Measurements from ENCODE around the gene DGUOK. TPM values are rescaled to one million over a fixed set of nuclear protein-coding genes. Genes with fewer than 3 reads are reported as not detected.

DGUOK gene
- total and polyA plus RNA-seq, 12 donors, result 40.0 to 112 (median 60.0) TPM

GRCh38 chr2:74000666-74001065, 74.0 kb downstream of the DGUOK start:
- peaks cover 10 to 22% of the 10 kb centered on the region in 2 donors for H3K4me1 ChIP-seq (replicated peaks in 1 of 2)
- H3K4me3 ChIP-seq, result no peak overlapping the region
- no peak overlapping the region for H3K27ac ChIP-seq
- WGBS, 4 donors, result 73 to 88% (median 82%) methylated on average over 5 of the region's 5 CpGs
- no peak for DNase-seq
- intact Hi-C loops (cut with DNase I), result no loop called here
- no peaks in the 10 kb centered on the region for H3K27me3 ChIP-seq
- H3K36me3 ChIP-seq (replicated peaks in 1 of 2), result no peaks in the 10 kb centered on the region
- no peak for TF ChIP-seq CTCF (IDR thresholded peaks at IDR 0.05)
- TF ChIP-seq POLR2A (IDR thresholded peaks at IDR 0.05), result no peak
- H3K9me3 ChIP-seq (replicated peaks in 1 of 3), result no peaks in the 10 kb centered on the region

- intact Hi-C loops (cut with DNase I), result no loop called here
- Histone ChIP-seq H3K27me3 (no peaks in the 10 kb centered on the region), H3K9me3 (replicated peaks in 1 of 3) (no peaks in the 10 kb centered on the region), H3K4me3 (no peak overlapping the region), H3K36me3 (replicated peaks in 1 of 2) (no peaks in the 10 kb centered on the region), H3K27ac (no peak overlapping the region), H3K4me1 (replicated peaks in 1 of 2) (peaks cover 10 to 24% of the 10 kb centered on the region in 2 donors)
- 72 to 92% (median 89%) methylated on average over 1 to 4 of the region's 4 CpGs for WGBS, 4 donors
- DNase-seq, result no peak
- no peak for TF ChIP-seq POLR2A (IDR thresholded peaks at IDR 0.05)
- no peak for TF ChIP-seq CTCF (IDR thresholded peaks at IDR 0.05)
Measured at GRCh38 chr2:74001121-74001520, 74.4 kb downstream of the DGUOK start.

- peak overlapping the region in 1 of 5 donors; percentile 72 for H3K27ac ChIP-seq
- H3K9me3 ChIP-seq (replicated peaks in 1 of 3), result no peaks in the 10 kb centered on the region
- DNase-seq, result no peak
- no peaks in the 10 kb centered on the region for H3K36me3 ChIP-seq (replicated peaks in 1 of 2)
- intact Hi-C loops (cut with DNase I), result no loop called here
- 11 to 27% (median 18%) methylated on average over 11 to 24 of the region's 24 CpGs for WGBS, 4 donors
- H3K4me3 ChIP-seq, result peak overlapping the region in 2 of 4 donors; percentile 49 to 70
- TF ChIP-seq CTCF (IDR thresholded peaks at IDR 0.05) (no peak), POLR2A (IDR thresholded peaks at IDR 0.05) (no peak)
- H3K4me1 ChIP-seq (replicated peaks in 1 of 2), result peaks cover 10 to 32% of the 10 kb centered on the region in 2 donors
- no peaks in the 10 kb centered on the region for H3K27me3 ChIP-seq
Measured at GRCh38 chr2:74001781-74002504, 75.3 kb downstream of the DGUOK start.

- H3K27ac ChIP-seq, result peak overlapping the region in 1 of 5 donors; percentile 72
- intact Hi-C loops (cut with DNase I), result no loop called here
- H3K4me3 ChIP-seq, result peak overlapping the region in 2 of 4 donors; percentile 49 to 70
- peak; percentile 73 to 89 (median 86) for DNase-seq
- peaks cover 10 to 39% of the 10 kb centered on the region in 2 donors for H3K4me1 ChIP-seq (replicated peaks in 1 of 2)
- H3K9me3 ChIP-seq (replicated peaks in 1 of 3), result no peaks in the 10 kb centered on the region
- no peaks in the 10 kb centered on the region for H3K36me3 ChIP-seq (replicated peaks in 1 of 2)
- TF ChIP-seq POLR2A (IDR thresholded peaks at IDR 0.05) (peak; percentile 39 to 66), CTCF (IDR thresholded peaks at IDR 0.05) (peak in 4 of 6 experiments; percentile 15 to 44 (median 24))
- H3K27me3 ChIP-seq, result no peaks in the 10 kb centered on the region
- WGBS, 4 donors, result 1 to 4% (median 4%) methylated on average over 24 to 68 of the region's 68 CpGs
Measured at GRCh38 chr2:74002505-74003421, 76.1 kb downstream of the DGUOK start.

Data from adrenal gland (tissue), 12 donors.